WERI-Rb-1 (cell line): Measurements from ENCODE around the gene KRTAP5-4.

ENCODE experiments used
- DNase-seq: peaks from one replicate; pipeline ENCODE4 v3.0.0-alpha.2; 2020
- H3K27ac ChIP-seq: fragments of 250-450 bp; sonication (Bioruptor Pico); 2 replicates; pipeline ENCODE4 v1.5.1; 2020; ENCODE audit warnings: mild to moderate bottlenecking, moderate library complexity
- H3K27me3 ChIP-seq: fragments of 250-450 bp; sonication (Bioruptor Pico); 2 replicates; pipeline ENCODE4 v1.5.1; 2021; ENCODE audit warnings: mild to moderate bottlenecking, low read depth, moderate library complexity; ENCODE audit not compliant: insufficient read depth, severe bottlenecking
- H3K36me3 ChIP-seq: fragments of 250-450 bp; sonication (Bioruptor Pico); 2 replicates; pipeline ENCODE4 v1.5.1; 2020; ENCODE audit warnings: mild to moderate bottlenecking, moderate library complexity
- H3K4me3 ChIP-seq: 2 replicates; pipeline ENCODE4 v1.5.1; 2011; ENCODE audit warnings: low read depth, mild to moderate bottlenecking, control low read depth, low read length
- H3K9me3 ChIP-seq: fragments of 250-450 bp; sonication (Bioruptor Pico); 2 replicates; pipeline ENCODE4 v1.5.1; 2021; ENCODE audit warnings: mild to moderate bottlenecking, moderate library complexity; ENCODE audit not compliant: severe bottlenecking
- TF ChIP-seq, protein P1 (sequence below): IDR thresholded peaks from 2 replicates; pipeline ENCODE4 v1.5.1; 2011; ENCODE audit warnings: low read depth, mild to moderate bottlenecking, control low read depth, inconsistent platforms, low read length

KRTAP5-4 gene

DNA sequence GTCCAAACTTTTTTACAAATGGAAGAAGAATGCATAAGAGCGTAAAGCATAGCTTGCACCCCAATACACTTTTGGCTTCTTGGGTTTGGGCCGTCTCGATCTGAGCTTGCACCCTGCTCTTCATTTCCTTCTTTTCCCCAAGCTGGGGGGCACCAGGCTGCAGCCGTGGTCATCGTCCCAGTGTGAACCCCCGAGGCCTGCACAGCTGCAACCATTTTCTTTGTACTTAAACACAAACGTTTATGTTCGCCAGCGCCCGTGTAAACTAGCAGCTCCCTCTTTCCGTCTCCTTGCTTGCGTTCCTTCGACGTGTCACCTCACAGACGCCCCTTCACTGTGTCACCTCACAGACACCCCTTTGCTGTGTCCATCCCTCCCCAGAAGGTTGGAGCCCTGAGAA lies 17.7 kb upstream of the KRTAP5-4 start:
- no peak for DNase-seq
- TF ChIP-seq, protein P1, sequence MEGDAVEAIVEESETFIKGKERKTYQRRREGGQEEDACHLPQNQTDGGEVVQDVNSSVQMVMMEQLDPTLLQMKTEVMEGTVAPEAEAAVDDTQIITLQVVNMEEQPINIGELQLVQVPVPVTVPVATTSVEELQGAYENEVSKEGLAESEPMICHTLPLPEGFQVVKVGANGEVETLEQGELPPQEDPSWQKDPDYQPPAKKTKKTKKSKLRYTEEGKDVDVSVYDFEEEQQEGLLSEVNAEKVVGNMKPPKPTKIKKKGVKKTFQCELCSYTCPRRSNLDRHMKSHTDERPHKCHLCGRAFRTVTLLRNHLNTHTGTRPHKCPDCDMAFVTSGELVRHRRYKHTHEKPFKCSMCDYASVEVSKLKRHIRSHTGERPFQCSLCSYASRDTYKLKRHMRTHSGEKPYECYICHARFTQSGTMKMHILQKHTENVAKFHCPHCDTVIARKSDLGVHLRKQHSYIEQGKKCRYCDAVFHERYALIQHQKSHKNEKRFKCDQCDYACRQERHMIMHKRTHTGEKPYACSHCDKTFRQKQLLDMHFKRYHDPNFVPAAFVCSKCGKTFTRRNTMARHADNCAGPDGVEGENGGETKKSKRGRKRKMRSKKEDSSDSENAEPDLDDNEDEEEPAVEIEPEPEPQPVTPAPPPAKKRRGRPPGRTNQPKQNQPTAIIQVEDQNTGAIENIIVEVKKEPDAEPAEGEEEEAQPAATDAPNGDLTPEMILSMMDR: no peak
- no peak overlapping the region for H3K4me3 ChIP-seq
- H3K27ac ChIP-seq: no peak overlapping the region
- peaks cover 93% of the 10 kb centered on the region for H3K27me3 ChIP-seq
- H3K9me3 ChIP-seq: no peaks in the 10 kb centered on the region
- no peaks in the 10 kb centered on the region for H3K36me3 ChIP-seq

DNA sequence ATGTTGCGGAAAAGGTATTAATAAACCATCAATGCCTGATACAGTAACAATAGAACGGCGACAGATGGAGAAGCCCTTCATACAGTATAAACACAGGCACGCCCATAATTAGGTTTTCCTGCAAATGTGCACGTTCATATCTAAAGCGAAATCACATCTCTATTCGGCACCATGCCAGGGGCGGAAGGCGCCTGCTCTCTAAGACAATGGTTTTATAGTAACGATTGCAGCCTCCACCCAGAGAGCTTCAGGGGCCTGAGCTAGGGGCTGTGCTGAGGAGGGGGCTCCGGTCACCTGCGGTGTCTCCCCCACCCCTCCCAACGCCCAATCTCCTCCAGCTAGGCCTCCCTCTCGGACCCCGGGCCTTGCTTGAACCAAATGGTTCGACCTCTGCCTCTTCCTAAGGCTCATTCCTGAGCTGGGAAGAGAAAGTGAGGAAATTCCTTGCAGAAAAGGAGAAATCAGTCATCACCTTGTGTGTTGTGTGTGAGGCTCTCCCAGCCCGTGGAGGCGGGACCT lies 17.2 kb upstream of the KRTAP5-4 start:
- H3K36me3 ChIP-seq: no peaks in the 10 kb centered on the region
- H3K27ac ChIP-seq: no peak overlapping the region
- H3K27me3 ChIP-seq: peaks cover 93% of the 10 kb centered on the region
- no peaks in the 10 kb centered on the region for H3K9me3 ChIP-seq
- TF ChIP-seq, protein P1: no peak
- H3K4me3 ChIP-seq: no peak overlapping the region
- no peak for DNase-seq

DNA sequence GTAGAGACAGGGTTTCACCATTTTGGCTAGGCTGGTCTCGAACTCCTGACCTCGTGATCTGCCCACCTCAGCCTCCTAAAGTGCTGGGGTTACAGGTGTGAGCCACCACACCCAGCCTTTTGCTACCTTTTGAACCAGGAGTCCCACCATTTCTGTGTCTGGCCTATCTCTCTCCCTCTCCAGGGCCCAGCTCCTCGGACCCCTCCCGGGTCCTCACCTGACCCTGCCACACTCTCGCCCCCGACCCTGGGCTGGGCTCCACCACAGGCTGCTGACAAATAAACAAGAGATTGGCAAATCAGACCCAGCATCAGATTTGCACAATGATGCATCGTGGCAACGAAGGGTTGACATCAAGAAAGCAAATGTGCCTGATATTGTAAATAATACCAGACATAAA lies 16.4 kb upstream of the KRTAP5-4 start:
- H3K36me3 ChIP-seq: no peaks in the 10 kb centered on the region
- no peak for DNase-seq
- no peak overlapping the region for H3K4me3 ChIP-seq
- H3K27ac ChIP-seq: no peak overlapping the region
- TF ChIP-seq, protein P1: no peak
- H3K27me3 ChIP-seq: peaks cover 94% of the 10 kb centered on the region
- no peaks in the 10 kb centered on the region for H3K9me3 ChIP-seq

DNA sequence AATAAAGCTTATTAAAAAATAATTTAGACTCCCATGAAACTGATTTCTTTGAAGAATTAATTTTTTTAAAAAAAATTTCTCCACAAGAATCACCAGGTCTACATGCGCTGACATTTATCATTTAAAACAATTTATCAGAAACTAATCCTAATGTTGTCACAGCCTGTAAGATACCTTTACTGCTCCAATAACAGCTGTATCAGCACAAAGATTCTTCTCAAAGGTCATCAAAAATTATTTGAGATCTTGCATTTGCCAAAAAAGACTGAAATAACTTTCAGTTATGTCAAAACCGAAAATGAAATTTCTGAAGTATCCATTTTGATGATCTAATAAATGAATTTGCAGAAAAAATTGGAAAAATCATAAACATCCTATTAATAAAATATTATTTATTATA lies 15.7 kb upstream of the KRTAP5-4 start:
- TF ChIP-seq, protein P1: no peak
- no peak for DNase-seq
- no peak overlapping the region for H3K4me3 ChIP-seq
- H3K9me3 ChIP-seq: no peaks in the 10 kb centered on the region
- no peaks in the 10 kb centered on the region for H3K36me3 ChIP-seq
- no peak overlapping the region for H3K27ac ChIP-seq
- H3K27me3 ChIP-seq: peaks cover 94% of the 10 kb centered on the region

DNA sequence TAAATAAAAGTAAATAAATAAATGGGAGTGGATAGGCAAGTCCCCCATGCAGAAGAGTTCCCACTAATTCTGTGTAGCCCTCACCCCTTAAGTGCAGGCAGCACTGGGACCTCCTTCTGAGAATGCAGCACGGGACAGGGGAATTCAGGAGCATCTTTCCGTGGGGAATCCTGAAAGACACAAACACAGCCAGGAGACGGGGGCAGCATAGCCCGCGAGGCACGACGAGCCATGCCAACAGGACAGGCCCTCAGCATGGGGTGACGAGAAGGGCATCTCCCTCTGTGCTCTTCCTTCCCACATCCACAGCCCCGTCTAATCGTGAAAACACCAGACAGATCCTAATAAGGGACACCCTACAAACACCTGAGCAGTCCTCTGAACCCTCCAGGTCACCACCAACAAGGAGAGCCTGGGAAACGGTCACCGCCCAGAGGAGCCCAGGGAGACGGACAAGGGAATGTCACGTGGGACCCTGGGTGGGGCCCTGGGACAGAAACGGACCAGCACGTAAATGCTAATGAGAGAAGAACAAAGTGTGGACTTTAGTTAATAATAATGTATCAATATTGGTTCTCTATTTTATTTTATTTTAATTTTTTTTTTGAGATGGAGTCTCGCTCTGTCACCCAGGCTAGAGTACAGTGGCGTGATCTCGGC lies 14.5 kb upstream of the KRTAP5-4 start:
- Histone ChIP-seq H3K4me3 (no peak overlapping the region), H3K27ac (no peak overlapping the region), H3K27me3 (peaks cover 100% of the 10 kb centered on the region), H3K9me3 (no peaks in the 10 kb centered on the region), H3K36me3 (no peaks in the 10 kb centered on the region)
- TF ChIP-seq, protein P1: no peak
- no peak for DNase-seq

DNA sequence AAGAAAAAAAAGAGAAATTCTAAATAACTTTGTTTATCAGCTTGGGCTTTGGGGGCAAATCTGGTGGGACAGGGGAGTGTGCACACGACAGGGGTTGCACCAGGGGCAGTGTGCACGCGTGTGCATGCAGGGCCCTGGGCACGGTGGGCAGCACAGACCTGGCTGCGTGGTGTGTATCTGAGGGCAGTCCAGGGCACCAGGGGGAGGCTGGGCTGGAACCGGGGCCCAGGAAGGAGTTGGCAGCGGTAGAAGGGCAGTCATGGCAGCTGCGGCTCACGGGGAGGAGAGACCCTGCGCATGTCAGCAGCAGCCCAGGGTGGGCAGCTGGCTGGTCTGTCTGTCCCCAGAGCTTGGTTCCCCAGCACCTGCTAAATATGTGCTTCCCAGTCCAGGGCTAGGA lies 11.9 kb upstream of the KRTAP5-4 start:
- H3K27me3 ChIP-seq: peaks cover 93% of the 10 kb centered on the region
- H3K4me3 ChIP-seq: no peak overlapping the region
- DNase-seq: no peak
- H3K27ac ChIP-seq: no peak overlapping the region
- H3K9me3 ChIP-seq: no peaks in the 10 kb centered on the region
- TF ChIP-seq, protein P1: no peak
- no peaks in the 10 kb centered on the region for H3K36me3 ChIP-seq
